Left colon (tissue), 2 donors: ENCODE measurements around the gene PADI3. TPM values are rescaled to one million over a fixed set of nuclear protein-coding genes. Genes with fewer than 3 reads are reported as not detected.

ENCODE experiments used
- ATAC-seq: fragments of 200-7000 bp; cut with Tn5 transposase; one replicate; pipeline ENCODE4 v1.9.1; 2020; ENCODE audit warnings: mild to moderate bottlenecking, moderate library complexity
- DNase-seq, 2 donors: peaks; one replicate each; pipeline ENCODE4 v3.0.0-alpha.2; 2020
- intact Hi-C, 2 donors: fragments of 100-400 bp; cut with DNase I in 1 of 2; cut with micrococcal nuclease in 1 of 2; formaldehyde crosslinking; loops; one replicate each; pipeline versions ENCODE4 v1.11.2 to v1.14.0; 2022; cut with DNase I, micrococcal nuclease
- total RNA-seq, 2 donors: library from RNA; stranded (reverse); fragmentation: NEBNext Ultra II Directional; extraction: Animal tissue kit (Norgen Biotek cat#: 25700); gene quantifications; one replicate each; pipeline ENCODE4 v1.2.1, GENCODE V29; 2021
- donor health status: DM: no; HTN: no; CAD: no.
- donor health status: DM: yes; HTN: yes; CAD: no.

Gene PADI3
- total RNA-seq, 2 donors from 2014 or later = not detected

- ATAC-seq = no peak
- intact Hi-C loops = no loop called here
Measured at GRCh38 chr1:17260264-17260663, 11.4 kb downstream of the PADI3 start.

GRCh38 chr1:17260738-17261137 lies 11.8 kb downstream of the PADI3 start:
- DNase-seq (no peak), ATAC-seq (no peak)
- intact Hi-C loops = no loop called here

More at GRCh38 chr1:17260264-17260663, 11.4 kb downstream of the PADI3 start:
- DNase-seq = no peak

- ATAC-seq = no peak
- intact Hi-C loops = no loop called here
Measured at GRCh38 chr1:17263936-17264335, 15.0 kb downstream of the PADI3 start.

DNA sequence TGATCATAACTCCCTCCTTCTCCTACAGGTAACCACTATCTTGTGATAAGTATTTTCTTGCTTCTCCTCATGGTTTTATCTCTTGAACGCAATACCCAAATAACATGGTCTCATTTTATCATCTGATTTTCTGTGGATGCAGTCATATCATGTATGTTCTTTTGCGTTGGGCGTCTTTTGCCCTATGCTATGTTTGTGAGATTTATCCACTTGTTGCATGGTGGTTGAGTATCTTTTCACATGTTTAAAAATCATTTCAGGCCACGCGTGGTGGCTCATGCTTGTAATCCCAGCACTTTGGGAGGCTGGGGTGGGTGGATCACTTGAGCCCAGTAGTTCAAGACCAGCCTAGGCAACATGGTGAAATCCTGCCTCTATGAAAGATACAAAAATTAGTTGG lies 15.6 kb downstream of the PADI3 start:
- ATAC-seq = no peak
- intact Hi-C loops = no loop called here
- DNase-seq = no peak

More at GRCh38 chr1:17263936-17264335, 15.0 kb downstream of the PADI3 start:
- DNase-seq = no peak

DNA sequence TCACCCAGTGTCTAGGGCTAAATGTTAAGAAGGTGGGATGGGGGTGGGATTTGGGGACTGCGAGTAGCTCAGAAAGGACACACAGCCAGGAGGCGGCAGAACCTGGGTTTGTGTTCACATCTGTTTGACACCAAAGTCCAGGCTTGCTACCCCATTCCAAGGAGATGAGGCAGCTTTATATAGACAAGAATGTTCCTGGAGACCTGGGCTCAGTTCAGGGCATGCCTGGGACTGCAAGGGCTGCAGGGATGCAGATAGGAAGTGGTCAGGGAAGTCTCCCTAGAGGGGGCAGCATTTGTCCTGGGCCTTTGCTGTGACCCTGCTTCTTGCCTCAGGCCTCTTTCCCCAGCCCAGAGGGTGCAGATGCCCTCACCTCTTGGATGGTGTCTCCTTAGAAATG lies 16.3 kb downstream of the PADI3 start:
- no peak for ATAC-seq
- intact Hi-C loops = no loop called here
- DNase-seq = no peak

DNA sequence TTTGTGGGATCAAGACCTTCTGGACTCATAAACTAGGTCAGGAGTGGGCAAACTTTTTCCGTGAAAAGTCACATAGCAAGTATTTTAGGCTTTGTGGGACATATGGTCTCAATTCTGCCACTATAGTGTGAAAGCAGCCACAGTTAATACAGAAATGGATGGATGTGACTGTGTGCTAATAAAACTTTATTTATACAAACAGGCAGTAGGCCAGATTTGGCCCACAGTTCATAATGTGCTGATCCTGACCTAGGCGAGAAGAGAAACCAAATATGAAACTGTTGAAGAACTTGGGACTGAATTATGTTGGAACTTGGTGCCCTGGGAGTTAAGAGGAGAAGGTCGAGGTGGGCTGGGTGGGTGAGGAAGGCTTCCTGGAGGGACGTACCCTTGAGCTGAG lies 17.1 kb downstream of the PADI3 start:
- intact Hi-C loops = no loop called here
- DNase-seq (no peak), ATAC-seq (no peak)

- no peak for DNase-seq
- ATAC-seq = no peak
- intact Hi-C loops = no loop called here
Measured at GRCh38 chr1:17270891-17271765, 22.2 kb downstream of the PADI3 start.

GRCh38 chr1:17272066-17272465 lies 23.2 kb downstream of the PADI3 start:
- DNase-seq (no peak), ATAC-seq (no peak)
- intact Hi-C loops = no loop called here

DNA sequence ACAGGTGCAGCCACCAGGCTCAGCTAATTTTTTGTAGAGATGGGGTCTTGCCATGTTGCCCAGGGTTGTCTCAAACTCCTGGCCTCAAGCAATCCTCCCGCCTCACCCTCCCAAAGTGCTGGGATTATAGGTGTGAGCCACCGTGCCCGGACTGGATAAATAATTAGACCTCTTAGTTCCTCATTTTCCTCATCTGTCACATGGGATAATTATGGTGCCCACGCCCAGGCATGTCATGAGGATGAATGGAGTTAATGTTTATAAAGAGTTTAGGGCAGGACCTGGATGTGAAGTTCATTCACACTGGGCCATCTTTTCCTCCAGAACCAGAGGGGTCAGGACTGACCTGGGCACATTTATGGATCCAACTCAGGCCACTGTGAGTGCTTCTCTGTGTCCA lies 23.7 kb downstream of the PADI3 start:
- peak; percentile 92 for ATAC-seq
- intact Hi-C loops = no loop called here
- DNase-seq = peak; percentile 73 to 77

- DNase-seq (no peak), ATAC-seq (peak; percentile 12)
- intact Hi-C loops = no loop called here
Measured at GRCh38 chr1:17273096-17273495, 24.2 kb downstream of the PADI3 start.

GRCh38 chr1:17274186-17275170 lies 25.6 kb downstream of the PADI3 start:
- intact Hi-C loops = no loop called here
- ATAC-seq (peak; percentile 76), DNase-seq (peak in 1 of 2 donors; percentile 77)

DNA sequence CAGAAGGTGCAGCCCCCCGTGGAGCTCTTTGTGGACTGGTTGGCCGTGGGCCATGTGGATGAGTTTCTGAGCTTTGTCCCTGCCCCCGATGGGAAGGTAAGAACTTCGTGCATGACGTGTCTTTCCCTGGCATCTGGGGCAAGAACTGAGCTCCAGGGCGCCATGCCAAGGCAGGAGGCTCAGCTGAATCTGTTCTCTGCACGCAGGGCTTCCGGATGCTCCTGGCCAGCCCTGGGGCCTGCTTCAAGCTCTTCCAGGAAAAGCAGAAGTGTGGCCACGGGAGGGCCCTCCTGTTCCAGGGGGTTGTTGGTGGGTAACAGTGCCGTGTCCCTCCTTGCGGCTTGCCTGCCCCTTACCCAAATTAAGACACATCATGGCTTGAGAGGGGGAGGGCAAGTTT lies 27.7 kb downstream of the PADI3 start:
- no peak for ATAC-seq

DNA sequence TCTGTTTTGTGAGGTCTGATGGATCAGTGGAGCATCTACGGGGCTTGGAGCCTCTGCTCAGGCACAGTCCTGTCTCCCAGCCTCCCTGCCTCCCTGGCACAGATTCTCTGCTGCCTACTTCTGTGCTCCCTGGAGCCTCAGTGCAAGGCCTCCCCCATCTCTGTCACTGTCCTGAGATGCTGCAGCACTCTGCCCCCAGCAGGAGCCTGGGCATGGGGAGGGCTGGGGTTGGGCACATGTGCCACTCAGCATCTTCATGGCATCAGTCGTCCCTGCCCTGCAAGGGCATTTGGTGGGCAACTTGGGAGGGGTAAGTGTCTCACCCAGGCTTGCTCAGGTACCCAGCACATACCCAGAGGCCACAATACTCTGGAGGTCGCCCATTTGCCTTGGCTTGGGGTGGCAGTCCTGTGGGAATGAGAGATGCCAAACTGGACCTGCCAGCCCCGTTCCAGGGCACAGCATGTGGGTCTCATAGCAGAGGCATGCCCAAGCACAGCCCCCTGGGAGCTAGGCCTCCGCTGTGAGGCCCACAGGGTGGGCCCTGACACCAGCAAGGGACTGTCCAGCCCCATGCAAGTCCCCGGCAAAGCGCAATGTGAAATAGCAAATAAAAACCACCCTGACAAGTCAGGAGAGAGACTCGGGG lies 28.7 kb downstream of the PADI3 start:
- intact Hi-C loops = no loop called here
- ATAC-seq (no peak), DNase-seq (no peak)

More for the DNA sequence above, 27.7 kb downstream of the PADI3 start:
- no peak for DNase-seq
- intact Hi-C loops = no loop called here

- DNase-seq (no peak), ATAC-seq (no peak)
- intact Hi-C loops = no loop called here
Measured at GRCh38 chr1:17278996-17279830, 30.3 kb downstream of the PADI3 start.

DNA sequence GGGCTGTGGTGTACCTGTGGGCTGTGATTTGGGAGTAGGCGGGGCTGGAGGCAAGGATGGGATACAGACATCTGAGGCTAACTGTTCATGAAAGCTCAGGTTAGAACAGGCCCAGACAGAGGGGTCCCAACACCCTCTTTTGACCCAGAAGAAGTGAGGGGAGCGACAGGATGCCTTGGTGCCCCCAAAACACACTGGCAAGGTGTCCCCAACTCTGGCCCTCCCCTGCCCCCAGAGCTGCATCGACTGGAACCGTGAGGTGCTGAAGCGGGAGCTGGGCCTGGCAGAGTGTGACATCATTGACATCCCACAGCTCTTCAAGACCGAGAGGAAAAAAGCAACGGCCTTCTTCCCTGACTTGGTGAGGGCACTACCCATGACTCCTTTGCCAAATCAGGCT lies 31.5 kb downstream of the PADI3 start:
- DNase-seq = no peak
- no peak for ATAC-seq
- intact Hi-C loops = no loop called here

GRCh38 chr1:17280894-17281293 lies 32.0 kb downstream of the PADI3 start:
- intact Hi-C loops = no loop called here
- DNase-seq (no peak), ATAC-seq (no peak)

DNA sequence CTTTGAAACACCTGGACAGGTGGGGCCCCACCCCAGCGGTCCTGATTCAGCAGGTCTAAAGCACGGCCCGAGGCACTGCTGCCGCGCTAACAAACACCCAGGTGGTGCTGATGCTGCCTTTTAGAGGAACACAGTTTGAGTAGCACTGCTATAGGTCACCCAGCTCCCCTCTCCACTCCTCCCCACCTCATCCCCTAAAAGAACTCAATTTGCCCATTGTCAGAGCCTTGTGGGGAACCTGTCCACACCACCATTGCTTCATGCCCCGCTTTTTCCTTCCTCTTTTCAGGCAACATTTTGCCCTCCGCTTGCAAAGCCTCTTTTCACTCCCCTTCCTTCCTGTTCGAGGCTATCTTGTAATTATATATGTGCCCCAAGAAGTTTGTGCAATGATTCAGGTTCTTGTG lies 32.9 kb downstream of the PADI3 start:
- intact Hi-C loops = no loop called here
- ATAC-seq (no peak), DNase-seq (no peak)

- ATAC-seq (no peak), DNase-seq (no peak)
- intact Hi-C loops = no loop called here
Measured at GRCh38 chr1:17282836-17283235, 33.9 kb downstream of the PADI3 start.
